Endothelial cell of umbilical vein (primary cell): Measurements from ENCODE around the gene LRRC61. TPM values are rescaled to one million over a fixed set of nuclear protein-coding genes. Genes with fewer than 3 reads are reported as not detected.

Source experiments
- BruUV-seq: library from RNA; stranded (reverse); fragments of 400-500 nt; replicated peaks from 2 replicates; lab custom pipeline; 2021; lab: Mats Ljungman, UMichigan
- CTCF ChIA-PET: fragments of 300-600, 350-600 bp; sonication (Branson Sonifier 250); formaldehyde crosslinking; loops from one replicate; lab custom pipeline; 2021; ENCODE audit warnings: antibody characterized with exemption, inconsistent platforms; lab: Charles Lee
- POLR2A ChIA-PET: fragments of 300-600, 350-600 bp; sonication (Branson Sonifier 250); formaldehyde crosslinking; loops from one replicate; lab custom pipeline; 2021; ENCODE audit warnings: antibody characterized with exemption, inconsistent platforms; lab: Charles Lee
- DNase-seq: peaks from one replicate; pipeline ENCODE4 v3.0.0-alpha.2; 2011; ENCODE audit warnings: low read depth, low spot score
- FAIRE-seq: peaks from 2 replicates; lab custom pipeline; 2011; peaks lifted over from hg19 to GRCh38; lab: Jason Lieb, UNC
- H2AFZ ChIP-seq: 2 replicates; pipeline ENCODE4 v1.6.0; 2012; ENCODE audit warnings: low read depth, low read length, control low read depth, inconsistent platforms
- H3K27ac ChIP-seq: 2 replicates; pipeline ENCODE4 v1.5.1; 2011; ENCODE audit warnings: low read depth, mild to moderate bottlenecking, control low read depth, low read length, moderate library complexity; ENCODE audit not compliant: insufficient read depth
- H3K27me3 ChIP-seq, 2 experiments: 2 replicates each; pipeline versions ENCODE4 v1.6.0 to v1.6.1; 2011; ENCODE audit warnings: low read length in 2 of 2, mixed read lengths in 1 of 2; ENCODE audit not compliant: control insufficient read depth in 2 of 2, insufficient read depth in 2 of 2
- H3K36me3 ChIP-seq, 2 experiments: 2 replicates in 1 of 2; 3 replicates in 1 of 2; pipeline ENCODE4 v1.5.1; 2011; ENCODE audit warnings: low read length in 2 of 2, mild to moderate bottlenecking in 1 of 2, moderate library complexity in 1 of 2; ENCODE audit not compliant: control insufficient read depth in 2 of 2, insufficient read depth in 2 of 2; ENCODE audit errors: extremely low read depth in 1 of 2
- H3K4me1 ChIP-seq: 3 replicates; pipeline ENCODE4 v1.5.1; 2011; ENCODE audit warnings: mild to moderate bottlenecking, low read length; ENCODE audit not compliant: control insufficient read depth, insufficient read depth; ENCODE audit errors: extremely low read depth
- H3K4me2 ChIP-seq: 2 replicates; pipeline ENCODE4 v1.6.1; 2011; ENCODE audit warnings: low read length, control low read depth, mixed read lengths; ENCODE audit not compliant: insufficient read depth
- H3K4me3 ChIP-seq, 3 experiments: fragments of 200-600 bp in 1 of 3; sonication (generic), shearing (Covaris generic) in 1 of 3; replicated peaks in 1 of 3; 2 replicates each; pipeline ENCODE4 v1.5.1; 2011 to 2016; ENCODE audit warnings: control low read depth in 3 of 3, low read length in 3 of 3, mild to moderate bottlenecking in 2 of 3, inconsistent platforms in 1 of 3, low read depth in 1 of 3, moderate library complexity in 1 of 3; ENCODE audit not compliant: insufficient read depth in 1 of 3
- H3K79me2 ChIP-seq: 2 replicates; pipeline ENCODE4 v1.6.0; 2012; ENCODE audit warnings: low read length, inconsistent platforms; ENCODE audit not compliant: control insufficient read depth, insufficient read depth
- H3K9ac ChIP-seq: replicated peaks from 2 replicates; pipeline ENCODE3; 2011; ENCODE audit warnings: low read length, control low read depth; ENCODE audit not compliant: insufficient read depth; ENCODE audit errors: extremely low read depth
- H3K9me1 ChIP-seq: replicated peaks from 3 replicates; pipeline ENCODE4 v1.6.0; 2011; ENCODE audit warnings: mild to moderate bottlenecking, low read length; ENCODE audit not compliant: control insufficient read depth, insufficient read depth; ENCODE audit errors: extremely low read depth
- H3K9me3 ChIP-seq: replicated peaks from 2 replicates; pipeline ENCODE4 v1.5.1; 2012; ENCODE audit warnings: low read length, inconsistent platforms; ENCODE audit not compliant: control insufficient read depth, insufficient read depth
- H4K20me1 ChIP-seq: replicated peaks from 2 replicates; pipeline ENCODE3; 2011; ENCODE audit warnings: mild to moderate bottlenecking, low read length; ENCODE audit not compliant: control insufficient read depth, insufficient read depth; ENCODE audit errors: extremely low read depth
- EZH2 ChIP-seq: IDR thresholded peaks from 2 replicates; pipeline ENCODE4 v1.6.1; 2012; ENCODE audit warnings: borderline replicate concordance, low read depth, mild to moderate bottlenecking, moderate library complexity, low read length, inconsistent platforms; ENCODE audit not compliant: severe bottlenecking
- FOS ChIP-seq: IDR thresholded peaks from 2 replicates; pipeline ENCODE4 v1.6.1; 2011; ENCODE audit warnings: mild to moderate bottlenecking, low read length, moderate library complexity, borderline replicate concordance; ENCODE audit not compliant: insufficient read depth
- GATA2 ChIP-seq: IDR thresholded peaks from 2 replicates; pipeline ENCODE4 v1.7.0; 2011; ENCODE audit warnings: low read depth, mild to moderate bottlenecking, moderate library complexity, mixed read lengths, low read length; ENCODE audit not compliant: insufficient read length, insufficient read depth
- JUN ChIP-seq: IDR thresholded peaks from 2 replicates; pipeline ENCODE4 v1.6.1; 2011; ENCODE audit warnings: borderline replicate concordance, low read depth; ENCODE audit not compliant: insufficient read length, insufficient read depth
- MYC ChIP-seq: IDR thresholded peaks from one replicate; pipeline ENCODE4 v1.6.1; 2011; ENCODE audit warnings: mild to moderate bottlenecking, low read depth, low read length
- POLR2A ChIP-seq: IDR thresholded peaks from 2 replicates; pipeline ENCODE4 v1.6.1; 2012; ENCODE audit warnings: low read depth, mild to moderate bottlenecking, control low read depth, low read length
- POLR2AphosphoS5 ChIP-seq: IDR thresholded peaks from 2 replicates; pipeline ENCODE4 v1.6.1; 2012; ENCODE audit warnings: low read depth, mild to moderate bottlenecking, control low read depth, low read length, moderate library complexity; ENCODE audit not compliant: insufficient read depth
- dilution Hi-C: fragments of 300-500 bp; cut with MboI; formaldehyde crosslinking; loops from one replicate; pipeline ENCODE4 v1.15.0; 2019; ENCODE audit warnings: low sequenced_read_pairs; ENCODE audit not compliant: extremely low pct_ligation_motif_present
- intact Hi-C: fragments of 100-400 bp; cut with micrococcal nuclease; formaldehyde crosslinking; loops from one replicate; pipeline ENCODE4 v1.10.0; 2022
- polyA plus RNA-seq, 4 experiments: library from polyadenylated mRNA; depleted of rRNA in 3 of 4; stranded (reverse) in 3 of 4; unstranded in 1 of 4; fragments of >200 nt; gene quantifications; 2 replicates each; pipeline versions ENCODE4 v1.2.1 to v1.2.3, GENCODE V29; 2011 to 2012; ENCODE audit warnings: missing spikeins in 1 of 4
- total RNA-seq: library from RNA; stranded (reverse); gene quantifications from 2 replicates; pipeline ENCODE4 v1.2.3, GENCODE V29; 2021
- TF ChIP-seq, protein P1 (sequence below), 2 donors: IDR thresholded peaks; 1 replicate in 1 of 2; 2 replicates in 1 of 2; pipeline ENCODE4 v1.5.1; 2011; ENCODE audit warnings: low read length in 2 of 2, mild to moderate bottlenecking in 2 of 2, moderate library complexity in 2 of 2, control low read depth in 1 of 2, inconsistent platforms in 1 of 2, low read depth in 1 of 2; ENCODE audit not compliant: insufficient read depth in 1 of 2; ENCODE audit errors: extremely low read depth in 1 of 2
- TF ChIP-seq, protein P2 (sequence below): IDR thresholded peaks from 2 replicates; pipeline ENCODE4 v1.6.1; 2011; ENCODE audit not compliant: insufficient read depth, insufficient read length

Gene LRRC61
- total and polyA plus RNA-seq, 2 donors (not counting 3 experiments of a cell fraction or from before 2014, with no cell fraction given) = 0.72 TPM; not detected in 1

DNA sequence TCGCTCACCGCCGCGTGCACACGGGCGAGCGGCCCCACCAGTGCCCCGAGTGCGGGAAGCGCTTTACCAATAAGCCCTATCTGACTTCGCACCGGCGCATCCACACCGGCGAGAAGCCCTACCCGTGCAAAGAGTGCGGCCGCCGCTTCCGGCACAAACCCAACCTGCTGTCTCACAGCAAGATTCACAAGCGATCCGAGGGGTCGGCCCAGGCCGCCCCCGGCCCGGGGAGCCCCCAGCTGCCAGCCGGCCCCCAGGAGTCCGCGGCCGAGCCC is 48.8 kb downstream of the LRRC61 start:
- intact Hi-C loops (loop anchor here (10.0 kb wide), 1 partner anchor 193 kb away; the partner anchor contains the start of gene GIMAP4), dilution Hi-C loops (no loop called here)
- TF ChIP-seq EZH2 (no peak), POLR2AphosphoS5 (no peak), FOS (no peak), GATA2 (no peak), POLR2A (no peak), MYC (no peak), JUN (no peak)
- TF ChIP-seq, protein P1, sequence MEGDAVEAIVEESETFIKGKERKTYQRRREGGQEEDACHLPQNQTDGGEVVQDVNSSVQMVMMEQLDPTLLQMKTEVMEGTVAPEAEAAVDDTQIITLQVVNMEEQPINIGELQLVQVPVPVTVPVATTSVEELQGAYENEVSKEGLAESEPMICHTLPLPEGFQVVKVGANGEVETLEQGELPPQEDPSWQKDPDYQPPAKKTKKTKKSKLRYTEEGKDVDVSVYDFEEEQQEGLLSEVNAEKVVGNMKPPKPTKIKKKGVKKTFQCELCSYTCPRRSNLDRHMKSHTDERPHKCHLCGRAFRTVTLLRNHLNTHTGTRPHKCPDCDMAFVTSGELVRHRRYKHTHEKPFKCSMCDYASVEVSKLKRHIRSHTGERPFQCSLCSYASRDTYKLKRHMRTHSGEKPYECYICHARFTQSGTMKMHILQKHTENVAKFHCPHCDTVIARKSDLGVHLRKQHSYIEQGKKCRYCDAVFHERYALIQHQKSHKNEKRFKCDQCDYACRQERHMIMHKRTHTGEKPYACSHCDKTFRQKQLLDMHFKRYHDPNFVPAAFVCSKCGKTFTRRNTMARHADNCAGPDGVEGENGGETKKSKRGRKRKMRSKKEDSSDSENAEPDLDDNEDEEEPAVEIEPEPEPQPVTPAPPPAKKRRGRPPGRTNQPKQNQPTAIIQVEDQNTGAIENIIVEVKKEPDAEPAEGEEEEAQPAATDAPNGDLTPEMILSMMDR (IDR thresholded peaks at IDR 0.05; ENCODE audit: extremely low read depth in 1 of 2, insufficient read depth in 1 of 2, low read depth in 1 of 2, low read length in 2 of 2) = no peak
- TF ChIP-seq, protein P2, sequence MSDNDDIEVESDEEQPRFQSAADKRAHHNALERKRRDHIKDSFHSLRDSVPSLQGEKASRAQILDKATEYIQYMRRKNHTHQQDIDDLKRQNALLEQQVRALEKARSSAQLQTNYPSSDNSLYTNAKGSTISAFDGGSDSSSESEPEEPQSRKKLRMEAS = no peak
- H3K4me2 ChIP-seq = no peak overlapping the region
- no peak overlapping the region for H3K27ac ChIP-seq
- peaks cover 15 to 37% of the 10 kb centered on the region in 2 experiments for H3K36me3 ChIP-seq
- FAIRE-seq (no peak), DNase-seq (no peak)
- H3K79me2 ChIP-seq = peaks cover 54% of the 10 kb centered on the region
- no peak overlapping the region for H2AFZ ChIP-seq
- no peaks in the 10 kb centered on the region for H3K27me3 ChIP-seq
- H4K20me1 ChIP-seq = no peaks in the 10 kb centered on the region
- no peaks in the 10 kb centered on the region for H3K9me3 ChIP-seq
- no peaks in the 10 kb centered on the region for H3K9me1 ChIP-seq
- no peak overlapping the region for H3K9ac ChIP-seq
- ChIA-PET POLR2A (no interaction called here), CTCF (no interaction called here)
- H3K4me1 ChIP-seq = peaks cover 22% of the 10 kb centered on the region
- H3K4me3 ChIP-seq = no peak overlapping the region
- BruUV-seq = no TSS peak
